HG02943 (cell line): ENCODE measurements around the gene STIM1.

Experiments
- ATAC-seq: cut with Tn5 transposase; IDR thresholded peaks from one replicate; pipeline ENCODE4 v1.9.1; 2021; ENCODE audit warnings: mild to moderate bottlenecking, low read depth, moderate library complexity; ENCODE audit not compliant: unreplicated experiment

Gene STIM1

DNA sequence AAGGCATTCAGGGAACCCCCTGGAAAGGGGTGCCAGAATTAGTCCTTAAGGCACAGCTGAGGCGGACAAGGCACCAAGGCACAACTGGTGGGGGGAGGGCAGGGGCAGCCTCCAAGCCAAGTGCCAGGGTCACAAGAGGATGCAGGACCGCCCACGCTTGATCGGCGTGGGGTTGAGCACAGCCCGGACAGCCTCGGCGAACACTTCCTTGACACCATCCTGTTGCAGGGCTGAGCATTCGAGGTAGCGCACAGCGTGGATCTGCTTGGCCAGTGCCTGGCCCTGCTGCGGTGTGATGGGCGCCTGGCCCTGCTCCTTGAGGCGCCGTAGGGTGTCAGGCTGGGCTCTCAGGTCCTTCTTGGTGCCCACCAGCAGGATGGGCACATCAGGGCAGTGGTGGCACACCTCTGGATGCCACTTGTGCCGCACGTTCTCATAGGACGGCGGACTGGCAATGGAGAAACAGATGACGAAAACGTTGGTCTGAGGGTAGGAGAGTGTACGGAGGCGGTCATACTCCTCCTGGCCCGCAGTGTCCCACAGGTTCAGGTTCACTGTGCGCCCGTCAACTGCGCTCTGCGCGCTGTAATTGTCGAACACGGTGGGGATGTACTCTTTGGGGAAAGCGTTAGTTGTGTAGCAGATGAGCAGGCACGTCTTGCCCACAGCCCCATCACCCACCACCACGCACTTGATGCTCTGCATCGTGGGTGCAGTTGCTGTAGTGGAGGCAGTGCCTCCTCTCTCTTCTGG, 27.9 kb upstream of the STIM1 start:
- ATAC-seq = no peak

DNA sequence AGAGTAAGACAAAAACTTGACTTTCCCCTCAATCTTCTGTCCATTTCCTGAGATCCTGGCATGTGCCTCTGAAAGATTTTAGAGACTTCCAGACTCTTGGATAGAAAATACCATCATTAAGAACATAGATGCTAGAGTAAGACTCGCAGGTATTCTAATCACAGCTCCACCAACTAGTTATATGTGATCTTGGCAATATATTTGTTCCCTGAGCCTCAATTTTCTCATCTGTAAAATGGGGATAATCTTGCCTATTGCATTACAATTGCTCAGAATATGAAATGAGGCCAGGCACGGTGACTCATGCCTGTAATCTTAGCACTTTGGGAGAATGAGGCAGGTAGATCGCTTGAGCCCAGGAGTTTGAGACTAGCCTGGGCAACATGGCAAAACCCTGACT, 25.4 kb upstream of the STIM1 start:
- no peak for ATAC-seq

DNA sequence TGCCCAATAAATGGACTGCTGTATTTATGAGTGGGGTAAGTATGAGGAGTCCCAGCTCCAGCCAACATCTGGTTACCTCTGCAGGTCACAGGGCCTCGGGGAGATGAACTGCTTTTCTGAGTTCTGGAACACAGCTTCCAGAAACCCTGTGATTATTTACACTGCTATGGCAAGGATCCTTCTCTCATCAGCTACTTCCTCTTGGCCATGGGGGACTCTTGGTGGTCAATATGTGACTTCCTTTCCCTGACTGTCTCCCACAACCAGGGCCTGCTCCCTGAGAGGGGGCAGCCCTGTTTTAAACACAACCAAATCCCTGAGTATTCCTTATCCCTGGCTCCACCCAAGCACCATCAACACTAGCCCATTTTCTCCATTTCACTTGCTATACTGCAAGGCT, 24.7 kb upstream of the STIM1 start:
- no peak for ATAC-seq

DNA sequence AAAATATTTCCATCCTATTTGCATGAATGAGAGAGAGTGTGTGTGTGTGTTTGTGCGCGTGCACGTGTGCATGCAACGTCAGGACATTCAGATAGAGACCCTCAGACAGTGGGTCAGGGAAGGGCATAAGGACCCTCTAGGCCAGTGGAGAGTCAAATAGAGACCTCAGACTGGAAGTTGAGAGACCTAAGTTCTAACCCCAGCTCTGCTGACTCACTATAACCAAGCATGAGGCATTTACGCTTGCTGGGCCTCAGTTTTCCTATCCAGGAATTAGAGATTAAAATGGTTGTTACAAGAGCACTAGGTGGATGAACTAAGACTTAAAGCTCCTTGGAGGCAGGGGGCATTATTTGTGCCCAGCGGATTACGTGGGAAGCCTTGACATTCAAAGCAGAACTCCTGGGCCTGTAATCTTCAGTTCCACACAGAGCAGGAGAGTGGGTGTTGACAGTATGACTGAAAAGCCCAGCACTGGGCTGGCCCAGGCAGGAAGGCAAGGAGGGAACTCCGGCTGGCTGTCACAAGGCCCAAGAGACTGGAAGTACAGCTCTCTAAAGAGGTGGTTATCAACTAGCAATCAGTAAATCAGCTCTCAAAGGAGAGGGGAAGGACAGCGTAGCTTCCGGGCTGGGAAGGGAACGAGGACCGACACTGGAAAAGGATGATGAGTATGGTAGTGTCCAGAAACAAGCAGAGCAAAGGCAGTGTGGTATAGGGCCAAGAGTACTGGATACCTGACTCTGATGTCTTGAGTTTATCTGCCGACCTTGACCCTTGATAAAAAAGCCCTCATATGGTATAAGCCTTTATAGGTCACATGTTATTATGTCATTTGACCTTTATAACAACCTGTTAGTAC, 23.9 kb upstream of the STIM1 start:
- ATAC-seq = no peak

DNA sequence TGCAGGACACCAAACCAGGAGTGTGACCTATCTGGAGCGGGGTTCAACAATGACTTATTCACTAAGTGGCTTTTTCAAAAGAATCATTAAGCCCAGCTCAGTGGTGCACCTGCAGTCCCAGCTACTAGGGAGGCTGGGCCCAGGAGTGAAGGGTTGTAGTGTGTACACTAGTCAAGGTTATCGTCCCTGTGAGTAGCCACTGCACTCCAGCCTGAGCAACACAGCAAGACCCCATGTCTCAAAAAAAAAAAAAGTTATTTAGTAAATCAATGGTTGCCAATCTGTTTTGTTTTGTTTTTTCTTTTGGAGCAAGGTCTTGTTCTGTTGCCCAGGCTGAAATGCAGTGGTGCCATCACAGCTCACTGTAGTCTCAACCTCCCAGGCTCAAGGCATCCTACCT, 22.6 kb upstream of the STIM1 start:
- ATAC-seq = no peak

DNA sequence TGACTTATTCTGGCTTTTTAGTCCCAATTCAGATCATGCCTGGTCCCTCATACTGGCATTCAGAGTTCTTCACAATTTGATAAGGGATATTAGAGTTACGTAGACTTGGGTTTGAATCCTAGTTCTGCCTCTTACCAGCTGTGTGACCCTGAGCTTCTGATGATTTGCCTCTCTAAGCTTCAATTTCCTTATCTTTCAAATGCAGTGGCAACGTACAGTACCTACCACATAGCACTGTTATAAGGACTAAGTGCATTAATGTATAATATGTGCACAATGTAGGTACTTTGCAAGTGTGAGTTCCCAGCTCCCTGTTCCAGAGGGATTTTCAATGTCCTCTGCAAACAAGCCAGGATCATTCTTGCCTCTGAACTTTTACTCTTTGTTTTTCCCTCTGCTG, 22.0 kb upstream of the STIM1 start:
- no peak for ATAC-seq

DNA sequence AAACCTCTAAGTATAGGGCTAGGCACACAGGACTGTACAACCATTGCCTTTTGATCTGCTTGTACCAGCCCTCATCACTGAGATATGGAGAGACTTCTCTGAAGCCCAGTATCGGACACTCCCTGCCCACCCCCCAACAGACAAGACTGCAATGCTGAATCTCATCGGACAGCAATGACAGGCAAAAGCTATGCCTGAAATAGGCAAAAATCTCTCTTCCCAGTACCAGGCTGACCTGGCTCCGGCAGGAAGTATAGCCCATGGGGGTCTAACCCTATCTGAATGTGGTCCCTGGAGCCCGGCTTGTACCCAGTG, 21.2 kb upstream of the STIM1 start:
- no peak for ATAC-seq

DNA sequence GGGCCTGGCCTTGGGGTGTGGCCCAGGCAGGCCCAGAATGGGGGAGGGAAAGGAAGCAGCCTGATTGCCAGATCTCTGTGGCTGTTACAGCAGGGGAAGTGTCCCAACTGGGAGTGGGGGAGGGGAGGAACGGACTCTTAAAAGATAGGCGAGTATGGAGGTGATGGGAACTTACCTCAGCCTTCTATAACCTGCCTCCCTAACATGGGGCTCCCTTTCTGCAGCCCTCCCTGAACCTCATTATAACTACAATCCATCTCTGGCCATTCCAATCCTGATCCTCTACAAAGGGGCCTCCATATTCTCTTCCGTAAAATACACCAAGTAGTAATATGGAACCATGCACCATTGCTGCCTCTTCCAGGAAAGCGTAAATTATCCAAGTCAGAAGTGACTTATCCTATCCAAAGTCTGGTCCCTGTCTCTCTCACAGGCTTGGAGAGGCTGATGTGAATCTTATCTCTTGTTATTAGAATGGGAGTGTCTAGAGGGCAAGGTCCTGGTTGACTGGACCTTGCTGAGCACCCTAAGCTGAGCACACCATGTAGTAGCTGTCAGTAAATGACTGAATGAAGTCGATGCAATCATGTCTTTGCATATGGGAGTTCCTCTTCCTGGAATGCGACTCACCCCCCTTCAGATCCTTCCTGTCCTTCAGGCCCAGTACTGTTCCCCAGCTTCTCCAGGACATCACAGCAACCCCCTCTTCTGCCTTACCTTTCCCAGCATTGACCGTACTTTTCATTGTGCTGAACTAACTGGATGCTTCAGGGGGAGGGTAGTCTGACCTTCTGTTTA, 20.6 kb upstream of the STIM1 start:
- ATAC-seq = no peak

DNA sequence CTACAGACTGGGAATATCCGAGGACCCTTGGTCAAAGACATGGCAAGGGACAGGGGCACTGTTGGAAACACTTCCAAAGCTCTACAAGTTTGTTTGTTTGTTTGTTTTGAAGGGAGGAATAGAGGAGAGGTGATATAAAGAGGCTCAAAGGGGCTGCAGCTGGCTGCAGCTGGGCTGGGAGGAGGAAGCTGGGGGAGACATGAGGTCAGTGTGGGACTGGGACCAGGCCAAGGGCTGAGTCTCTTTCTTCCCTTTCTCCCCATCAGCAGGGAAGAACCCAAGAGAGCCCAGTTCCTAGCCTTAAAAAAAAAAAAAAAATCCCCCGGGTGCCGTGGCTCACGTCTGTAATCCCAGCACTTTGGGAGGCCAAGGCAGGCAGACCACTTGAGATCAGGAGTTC, 19.7 kb upstream of the STIM1 start:
- ATAC-seq = no peak

DNA sequence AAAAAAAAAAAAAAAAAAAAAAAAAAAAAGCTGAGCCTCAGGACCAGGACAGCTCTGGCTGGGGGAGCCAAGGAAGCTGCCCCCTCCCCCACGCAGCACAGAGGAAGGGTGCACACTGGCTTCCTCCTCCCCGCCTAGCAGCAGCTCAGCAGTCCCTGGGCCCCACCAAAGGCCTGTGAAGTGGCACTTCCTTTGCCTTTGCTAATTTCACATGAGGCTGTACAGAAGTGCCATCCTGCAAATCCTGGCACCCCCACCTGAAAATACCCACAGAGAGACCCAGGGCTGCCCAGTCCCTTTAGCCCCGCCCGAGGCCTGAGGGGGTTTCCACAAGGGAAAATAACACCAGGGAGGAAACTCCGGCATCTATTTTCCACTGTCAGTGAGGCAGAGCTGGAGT, 18.6 kb upstream of the STIM1 start:
- ATAC-seq = no peak

DNA sequence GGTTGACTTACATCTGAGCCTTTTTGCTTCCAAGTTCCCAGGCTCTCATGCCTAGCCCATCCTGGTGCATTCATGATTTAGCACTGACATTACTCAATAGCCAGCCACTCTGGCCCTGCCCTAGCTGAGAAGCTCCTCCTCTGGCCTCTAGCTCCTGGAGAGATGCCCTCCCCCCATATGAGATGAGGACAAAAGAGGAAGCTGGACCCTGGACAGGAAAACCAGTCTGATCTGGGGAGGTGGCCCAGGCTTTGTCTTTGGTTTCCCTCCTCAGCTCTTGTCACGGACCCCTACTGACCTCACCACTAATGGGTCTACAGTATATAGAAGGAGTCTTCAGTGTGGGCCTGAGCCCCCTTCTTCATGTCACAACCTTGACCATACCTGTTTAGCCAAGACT, 17.7 kb upstream of the STIM1 start:
- ATAC-seq = no peak

DNA sequence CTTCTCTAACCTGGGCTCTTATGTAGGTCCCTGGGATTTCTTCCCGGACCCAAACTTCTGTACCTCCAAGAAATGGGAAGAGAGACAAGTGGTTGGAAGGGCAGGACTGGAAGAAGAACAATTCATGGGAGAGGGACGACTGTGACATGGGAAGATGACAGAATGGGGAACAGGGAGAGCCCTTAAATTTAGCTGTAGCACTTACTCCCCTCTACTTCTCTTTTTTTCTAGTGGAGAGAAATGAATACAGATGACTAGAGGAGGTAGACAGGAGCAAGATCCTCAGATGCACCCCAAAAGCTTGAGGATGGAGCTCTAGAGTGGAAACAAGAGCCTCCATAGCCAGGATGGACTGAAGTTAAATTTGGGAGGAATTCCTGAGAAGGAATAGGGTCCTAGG, 17.0 kb upstream of the STIM1 start:
- ATAC-seq = no peak

DNA sequence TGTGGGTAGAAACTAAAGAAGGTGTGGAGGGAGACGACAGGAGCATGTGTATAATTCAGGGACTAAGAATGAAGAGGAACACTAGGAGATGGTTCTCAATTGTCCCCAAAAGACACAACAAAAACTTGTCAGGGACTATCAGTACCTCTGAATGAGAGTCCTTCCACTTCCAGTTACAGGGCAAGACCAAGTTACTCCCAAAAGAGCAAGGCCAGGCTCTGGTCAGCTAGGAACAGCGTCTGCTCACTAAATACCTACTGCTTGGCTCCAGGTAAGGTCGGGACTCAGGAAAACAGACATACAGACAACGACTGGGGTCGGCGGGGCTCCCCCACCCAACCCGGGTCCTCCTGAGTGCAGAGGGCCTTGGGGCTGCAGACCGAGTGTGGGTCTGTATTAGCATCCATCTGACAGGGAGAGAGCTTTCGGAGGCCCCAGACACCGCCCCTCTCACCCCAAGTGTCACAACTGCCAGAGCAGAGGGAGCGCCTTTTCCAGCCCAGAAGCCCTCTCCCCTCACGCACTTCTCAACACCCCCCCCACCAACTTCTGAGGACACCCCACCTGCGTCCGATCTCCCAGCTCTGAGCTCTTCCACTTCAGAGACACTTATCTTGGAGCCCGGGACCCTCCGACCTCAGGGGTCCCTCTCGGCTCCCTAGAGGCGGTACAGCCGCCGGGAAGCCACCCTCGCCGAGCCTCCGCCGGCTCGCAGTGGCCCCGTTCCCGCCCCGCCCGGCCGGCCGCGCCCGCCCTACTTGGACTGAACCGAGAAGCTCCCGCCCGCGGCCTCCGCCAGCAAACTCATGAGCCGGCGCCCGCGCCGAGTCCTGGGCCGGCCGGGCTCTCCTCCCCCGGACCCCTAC, 15.2 kb upstream of the STIM1 start:
- ATAC-seq = peak; percentile 2

DNA sequence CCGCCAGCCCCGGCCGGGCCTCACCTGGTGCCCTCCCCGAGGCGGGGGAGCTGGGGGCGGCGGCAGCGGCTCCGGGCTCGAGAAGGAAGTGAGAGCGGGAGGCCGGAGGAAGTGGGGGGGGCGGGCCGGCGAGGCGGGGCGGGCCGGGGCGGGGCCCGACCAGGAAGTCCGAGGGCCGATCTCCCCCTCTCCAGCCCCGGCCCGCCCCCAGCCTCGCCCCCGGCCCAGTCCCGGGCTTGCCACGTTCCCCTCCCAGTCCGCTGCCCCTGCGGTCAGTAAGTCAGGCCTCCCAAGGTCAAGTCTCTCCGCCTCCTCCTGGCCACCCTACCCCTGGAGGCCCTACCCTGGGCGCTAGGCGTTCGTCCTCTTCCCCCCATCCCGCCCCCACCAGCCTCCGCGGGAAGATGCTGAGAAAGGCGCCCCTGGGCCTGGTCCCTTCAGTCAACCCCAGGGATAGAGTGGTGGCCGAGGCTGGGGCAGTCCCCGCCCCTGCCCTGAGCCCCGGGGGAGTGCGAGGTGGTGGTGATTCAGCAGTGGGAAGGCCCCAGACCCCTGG, 14.5 kb upstream of the STIM1 start, which contains the start of gene RHOG:
TSS of gene RHOG (minus strand) at position 90 of the 556 bp plus-strand sequence. CDS start 12,821 bp downstream, outside the sequence.
- peak; percentile 39 for ATAC-seq

DNA sequence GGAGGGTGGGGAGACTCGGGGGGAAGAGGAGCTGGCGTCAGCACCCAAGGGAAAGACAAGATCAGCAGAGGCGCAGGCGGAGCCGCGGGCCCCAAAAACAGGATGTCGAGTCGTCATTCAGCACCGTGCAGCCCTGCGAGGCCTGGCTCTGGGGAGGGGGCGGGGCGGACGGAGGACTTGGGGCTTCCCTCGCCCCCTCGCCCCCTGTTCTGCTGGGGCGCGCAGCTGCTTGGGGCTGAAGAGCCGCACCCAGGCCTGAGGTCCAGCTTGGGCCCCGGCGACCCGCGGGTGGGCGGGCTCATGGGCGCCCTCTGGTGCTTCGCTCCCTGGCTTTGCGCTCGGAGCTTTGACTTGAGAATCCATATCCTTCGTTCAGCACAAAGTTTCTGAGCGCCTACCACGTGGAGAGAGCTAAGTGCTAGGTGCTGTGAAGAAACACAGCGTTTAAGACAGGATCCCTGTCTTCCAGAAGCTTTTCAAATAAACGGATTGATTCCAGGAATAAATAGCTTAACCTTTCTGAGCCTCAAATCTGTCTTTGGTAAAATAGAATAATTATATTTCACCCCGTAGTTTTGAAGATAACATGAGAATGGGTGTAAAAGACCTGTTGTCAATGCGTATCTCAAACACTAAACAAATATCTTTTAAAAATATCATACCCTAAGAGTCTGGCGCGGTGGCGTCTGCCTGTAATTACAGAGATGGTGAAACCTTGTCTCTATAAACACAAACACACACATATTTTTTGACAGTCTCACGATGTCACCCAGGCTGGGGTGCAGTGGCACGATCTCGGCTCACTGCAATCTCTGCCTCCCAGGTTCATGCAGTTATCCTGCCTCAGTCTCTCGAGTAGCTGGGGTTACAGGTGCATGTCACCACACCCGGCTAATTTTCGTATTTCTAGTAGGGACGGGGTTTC, 13.8 kb upstream of the STIM1 start:
- ATAC-seq = peak; percentile 50

DNA sequence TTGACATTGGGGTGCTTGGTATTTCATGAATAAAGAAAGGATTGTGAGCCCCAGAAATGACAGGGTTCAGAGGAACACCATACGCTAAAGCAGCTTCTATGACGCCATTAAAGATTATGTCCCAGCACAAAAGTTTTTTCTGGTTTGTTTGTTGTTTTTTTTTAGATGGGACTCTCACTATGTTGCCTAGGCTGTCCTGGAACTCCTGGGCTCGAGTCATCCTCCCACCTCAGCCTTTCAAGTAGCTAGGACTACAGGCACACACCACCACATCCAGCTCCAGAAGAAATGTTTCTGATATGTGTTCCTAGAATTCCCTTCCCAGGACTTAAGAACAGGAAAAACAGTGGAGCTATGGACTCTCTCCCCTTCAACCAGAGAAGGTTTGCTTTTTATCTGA, 12.1 kb upstream of the STIM1 start:
- no peak for ATAC-seq

DNA sequence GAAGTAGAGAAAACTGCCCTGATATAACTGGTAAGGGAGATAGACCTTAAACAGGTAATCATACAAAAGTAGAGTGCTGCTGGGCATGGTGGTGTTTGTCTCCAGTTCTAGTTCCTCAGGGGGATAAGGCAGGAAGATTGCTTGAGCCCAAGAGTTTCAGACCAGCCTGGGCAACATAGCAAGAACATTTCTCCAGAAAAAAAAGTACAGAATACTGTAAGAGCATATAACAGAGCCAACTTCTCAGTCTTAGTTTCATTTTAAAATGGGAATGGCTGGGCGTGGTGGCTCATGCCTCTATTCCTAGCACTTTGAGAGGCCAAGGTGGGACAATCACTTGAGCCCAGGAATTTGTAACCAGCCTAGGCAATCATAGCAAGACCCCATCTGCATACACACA, 10.2 kb upstream of the STIM1 start:
- ATAC-seq = no peak

DNA sequence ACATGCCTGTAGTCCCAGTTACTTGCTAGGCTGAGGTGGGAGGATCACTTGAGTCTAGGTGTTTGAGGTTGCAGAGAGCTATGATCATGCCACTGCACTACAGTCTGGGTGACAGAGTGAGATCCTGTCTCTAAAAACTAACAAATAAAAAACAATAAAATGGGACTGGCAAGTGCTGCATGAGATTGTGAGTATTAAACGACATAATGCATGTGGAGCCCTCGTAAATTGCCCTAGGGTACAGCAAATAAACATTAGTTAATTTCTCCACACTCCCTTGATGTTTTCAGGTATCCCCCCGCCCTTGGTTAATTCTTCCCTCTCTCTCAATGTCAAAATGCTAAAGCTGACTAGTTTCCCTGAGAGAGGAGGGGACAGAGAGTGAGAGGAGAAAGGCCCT, 9.8 kb upstream of the STIM1 start:
- ATAC-seq = no peak

DNA sequence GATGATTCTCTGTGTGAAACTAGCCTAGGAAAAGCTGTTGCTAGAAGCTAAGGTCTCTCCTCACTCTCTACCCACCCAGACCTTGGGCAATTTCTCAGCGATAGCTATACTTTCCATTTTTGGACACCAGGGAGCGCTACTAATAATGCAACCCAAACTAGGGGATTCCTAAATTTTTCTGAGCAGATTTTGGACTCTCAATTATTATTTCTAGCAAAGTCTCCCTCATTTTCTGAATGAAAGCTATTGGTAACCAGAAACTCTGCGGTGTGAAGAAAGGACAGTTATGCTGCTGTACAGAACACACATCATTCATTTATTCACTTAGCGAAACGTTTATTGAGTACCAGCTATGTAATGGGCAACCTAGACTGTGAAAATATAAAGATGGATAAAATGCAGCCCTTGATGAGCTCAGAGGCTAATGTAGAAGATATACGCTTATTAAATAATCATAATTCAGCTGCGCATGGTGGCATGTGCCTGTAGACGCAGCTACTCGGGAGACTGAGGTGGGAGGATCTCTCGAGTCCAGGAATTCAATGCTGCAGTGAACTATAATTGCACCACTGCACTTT, 6.1 kb upstream of the STIM1 start:
- ATAC-seq = no peak
